SK-N-SH (cell line): ENCODE results near the gene UPF2. TPM values are rescaled to one million over a fixed set of nuclear protein-coding genes. Genes with fewer than 3 reads are reported as not detected.

Source experiments
- CTCF ChIA-PET: fragments of 300-600, 350-600 bp; formaldehyde crosslinking; extraction: SDS; loops from one replicate; lab custom pipeline; 2021; lab: Yijun Ruan, JAX
- POLR2A ChIA-PET: fragments of 350-600 bp; sonication (Branson Sonifier 250); formaldehyde crosslinking; extraction: SDS; loops from one replicate; lab custom pipeline; 2020; ENCODE audit warnings: antibody characterized with exemption, inconsistent platforms; lab: Yijun Ruan, JAX
- DNase-seq: peaks from one replicate; pipeline ENCODE4 v3.0.0; 2012
- H2AFZ ChIP-seq: fragments of 200-600 bp; sonication (generic); 2 replicates; pipeline ENCODE4 v1.8.1; 2016; ENCODE audit warnings: antibody characterized with exemption, mild to moderate bottlenecking, low read depth
- H3F3A ChIP-seq: fragments of 200-600 bp; sonication (generic); replicated peaks from 2 replicates; pipeline ENCODE3; 2016; ENCODE audit warnings: antibody characterized with exemption, mild to moderate bottlenecking; ENCODE audit not compliant: insufficient read depth
- H3K27ac ChIP-seq, 2 experiments: fragments of 200-500 bp in 1 of 2; fragments of 200-600 bp in 1 of 2; sonication (Bioruptor generic) in 1 of 2; sonication (generic), shearing (Covaris generic) in 1 of 2; 2 replicates each; pipeline versions ENCODE4 v1.5.1 to v1.6.1; 2014 to 2016; ENCODE audit warnings: low read depth in 2 of 2, inconsistent platforms in 1 of 2, low read length in 1 of 2, mild to moderate bottlenecking in 1 of 2, mixed read lengths in 1 of 2
- H3K27me3 ChIP-seq: fragments of 200-600 bp; sonication (generic), shearing (Covaris generic); 2 replicates; pipeline ENCODE4 v1.6.1; 2016; ENCODE audit warnings: mixed run types; ENCODE audit not compliant: insufficient read depth
- H3K36me3 ChIP-seq, 2 experiments: fragments of 200-500 bp in 1 of 2; fragments of 200-600 bp in 1 of 2; sonication (Bioruptor generic) in 1 of 2; sonication (generic) in 1 of 2; replicated peaks in 1 of 2; 2 replicates each; pipeline versions ENCODE3 to v1.5.1; 2014 to 2016; ENCODE audit warnings: low read length in 1 of 2, mild to moderate bottlenecking in 1 of 2; ENCODE audit not compliant: insufficient read depth in 2 of 2, control insufficient read depth in 1 of 2
- H3K4me1 ChIP-seq, 2 experiments: fragments of 200-500 bp in 1 of 2; fragments of 200-600 bp in 1 of 2; sonication (Bioruptor generic) in 1 of 2; sonication (generic), shearing (Covaris generic) in 1 of 2; 2 replicates each; pipeline versions ENCODE4 v1.5.1 to v1.6.1; 2014 to 2016; ENCODE audit warnings: low read depth in 1 of 2, low read length in 1 of 2, mixed run types in 1 of 2; ENCODE audit not compliant: insufficient read depth in 2 of 2, control insufficient read depth in 1 of 2
- H3K4me2 ChIP-seq: fragments of 200-600 bp; sonication (generic), shearing (Covaris generic); 2 replicates; pipeline ENCODE4 v1.6.1; 2017; ENCODE audit warnings: mixed run types
- H3K4me3 ChIP-seq, 2 experiments: fragments of 200-500 bp in 1 of 2; fragments of 200-600 bp in 1 of 2; sonication (Bioruptor generic) in 1 of 2; sonication (generic), shearing (Covaris generic) in 1 of 2; 2 replicates each; pipeline versions ENCODE4 v1.5.1 to v1.8.1; 2014 to 2016; ENCODE audit warnings: low read depth in 2 of 2, inconsistent platforms in 1 of 2, low read length in 1 of 2, mild to moderate bottlenecking in 1 of 2, mixed read lengths in 1 of 2, moderate library complexity in 1 of 2
- H3K79me2 ChIP-seq: fragments of 200-600 bp; sonication (generic); 2 replicates; pipeline ENCODE4 v1.8.1; 2017; ENCODE audit warnings: mild to moderate bottlenecking; ENCODE audit not compliant: insufficient read depth
- H3K9ac ChIP-seq: fragments of 200-600 bp; sonication (generic); 2 replicates; pipeline ENCODE4 v1.6.1; 2017; ENCODE audit warnings: mixed run types
- H3K9me2 ChIP-seq: fragments of 200-600 bp; sonication (generic); 2 replicates; pipeline ENCODE4 v1.6.1; 2017; ENCODE audit warnings: mixed run types
- H3K9me3 ChIP-seq: fragments of 200-600 bp; sonication (generic); 2 replicates; pipeline ENCODE4 v1.6.1; 2017; ENCODE audit warnings: mixed run types, mild to moderate bottlenecking, moderate library complexity
- H4K20me1 ChIP-seq: fragments of 200-600 bp; sonication (generic); 2 replicates; pipeline ENCODE4 v1.6.1; 2017; ENCODE audit warnings: mild to moderate bottlenecking, mixed run types; ENCODE audit not compliant: insufficient read depth
- CHD2 ChIP-seq: fragments of 150-350 bp; IDR thresholded peaks from 2 replicates; pipeline ENCODE4 v1.6.1; 2018; ENCODE audit warnings: low read length; ENCODE audit not compliant: partially characterized antibody
- ELF1 ChIP-seq: IDR thresholded peaks from 2 replicates; pipeline ENCODE4 v1.4.0; 2012
- EP300 ChIP-seq, 2 experiments: IDR thresholded peaks; 2 replicates each; pipeline versions ENCODE4 v1.4.0 to v1.6.1; 2012; ENCODE audit warnings: borderline replicate concordance in 1 of 2, low read depth in 1 of 2, low read length in 1 of 2
- GABPA ChIP-seq: IDR thresholded peaks from 2 replicates; pipeline ENCODE4 v1.4.0; 2012; ENCODE audit warnings: low read depth, mild to moderate bottlenecking
- JUND ChIP-seq: IDR thresholded peaks from 2 replicates; pipeline ENCODE4 v1.4.0; 2012
- MXI1 ChIP-seq: IDR thresholded peaks from 2 replicates; pipeline ENCODE4 v1.6.1; 2012; ENCODE audit warnings: mild to moderate bottlenecking, low read depth, low read length, improper control_type of control experiment
- NRF1 ChIP-seq: IDR thresholded peaks from 2 replicates; pipeline ENCODE4 v1.6.1; 2012; ENCODE audit warnings: low read depth, mild to moderate bottlenecking, low read length
- RCOR1 ChIP-seq: fragments of 150-350 bp; IDR thresholded peaks from 2 replicates; pipeline ENCODE4 v1.6.1; 2017; ENCODE audit warnings: antibody characterized with exemption, low read length
- RFX5 ChIP-seq: IDR thresholded peaks from 2 replicates; pipeline ENCODE4 v1.6.1; 2012; ENCODE audit warnings: mild to moderate bottlenecking, improper control_type of control experiment, low read length
- RXRA ChIP-seq: IDR thresholded peaks from 2 replicates; pipeline ENCODE4 v1.4.0; 2012; ENCODE audit warnings: low read depth, mild to moderate bottlenecking, borderline replicate concordance
- WGBS: methylation state at CpG from one replicate; pipeline ENCODE4 v1.1.6; 2017; ENCODE audit warnings: low lambda C conversion rate; 5-methylcytosine and 5-hydroxymethylcytosine counted together
- polyA plus RNA-seq, 3 experiments: library from polyadenylated mRNA; depleted of rRNA; stranded (reverse); fragments of >200 nt; gene quantifications; 2 replicates each; pipeline ENCODE4 v1.2.3, GENCODE V29; 2012
- TF ChIP-seq, protein P1 (sequence below): IDR thresholded peaks from 2 replicates; pipeline ENCODE4 v1.4.0; 2012; ENCODE audit warnings: low read depth
- TF ChIP-seq, protein P2 (sequence below): IDR thresholded peaks from 2 replicates; pipeline ENCODE4 v1.4.0; 2012; ENCODE audit warnings: low read depth, borderline replicate concordance
- TF ChIP-seq, protein P3 (sequence below): fragments of 150-350 bp; IDR thresholded peaks from 2 replicates; pipeline ENCODE4 v1.6.1; 2017; ENCODE audit warnings: antibody characterized with exemption, low read length, low read depth, borderline replicate concordance
- TF ChIP-seq, protein P4 (sequence below): IDR thresholded peaks from 2 replicates; pipeline ENCODE4 v1.6.1; 2012; ENCODE audit warnings: mild to moderate bottlenecking, low read depth, low read length, moderate library complexity
- TF ChIP-seq, protein P5 (sequence below): IDR thresholded peaks from 2 replicates; pipeline ENCODE4 v1.4.0; 2012; ENCODE audit warnings: low read depth, borderline replicate concordance
- TF ChIP-seq, protein P6 (sequence below): fragments of 150-350 bp; IDR thresholded peaks from 2 replicates; pipeline ENCODE4 v1.6.1; 2016; ENCODE audit warnings: mild to moderate bottlenecking, low read depth, low read length

UPF2 gene, protein sequence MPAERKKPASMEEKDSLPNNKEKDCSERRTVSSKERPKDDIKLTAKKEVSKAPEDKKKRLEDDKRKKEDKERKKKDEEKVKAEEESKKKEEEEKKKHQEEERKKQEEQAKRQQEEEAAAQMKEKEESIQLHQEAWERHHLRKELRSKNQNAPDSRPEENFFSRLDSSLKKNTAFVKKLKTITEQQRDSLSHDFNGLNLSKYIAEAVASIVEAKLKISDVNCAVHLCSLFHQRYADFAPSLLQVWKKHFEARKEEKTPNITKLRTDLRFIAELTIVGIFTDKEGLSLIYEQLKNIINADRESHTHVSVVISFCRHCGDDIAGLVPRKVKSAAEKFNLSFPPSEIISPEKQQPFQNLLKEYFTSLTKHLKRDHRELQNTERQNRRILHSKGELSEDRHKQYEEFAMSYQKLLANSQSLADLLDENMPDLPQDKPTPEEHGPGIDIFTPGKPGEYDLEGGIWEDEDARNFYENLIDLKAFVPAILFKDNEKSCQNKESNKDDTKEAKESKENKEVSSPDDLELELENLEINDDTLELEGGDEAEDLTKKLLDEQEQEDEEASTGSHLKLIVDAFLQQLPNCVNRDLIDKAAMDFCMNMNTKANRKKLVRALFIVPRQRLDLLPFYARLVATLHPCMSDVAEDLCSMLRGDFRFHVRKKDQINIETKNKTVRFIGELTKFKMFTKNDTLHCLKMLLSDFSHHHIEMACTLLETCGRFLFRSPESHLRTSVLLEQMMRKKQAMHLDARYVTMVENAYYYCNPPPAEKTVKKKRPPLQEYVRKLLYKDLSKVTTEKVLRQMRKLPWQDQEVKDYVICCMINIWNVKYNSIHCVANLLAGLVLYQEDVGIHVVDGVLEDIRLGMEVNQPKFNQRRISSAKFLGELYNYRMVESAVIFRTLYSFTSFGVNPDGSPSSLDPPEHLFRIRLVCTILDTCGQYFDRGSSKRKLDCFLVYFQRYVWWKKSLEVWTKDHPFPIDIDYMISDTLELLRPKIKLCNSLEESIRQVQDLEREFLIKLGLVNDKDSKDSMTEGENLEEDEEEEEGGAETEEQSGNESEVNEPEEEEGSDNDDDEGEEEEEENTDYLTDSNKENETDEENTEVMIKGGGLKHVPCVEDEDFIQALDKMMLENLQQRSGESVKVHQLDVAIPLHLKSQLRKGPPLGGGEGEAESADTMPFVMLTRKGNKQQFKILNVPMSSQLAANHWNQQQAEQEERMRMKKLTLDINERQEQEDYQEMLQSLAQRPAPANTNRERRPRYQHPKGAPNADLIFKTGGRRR
- polyA plus RNA-seq (2012; rRNA removed): 4.7 and 6.4 TPM in 2 replicates
- 7.1 and 8.3 TPM in 2 replicates for polyA plus RNA-seq (2012; cell fraction: cytosol; rRNA removed)
- 4.2 and 9.2 TPM in 2 replicates for polyA plus RNA-seq (2012; cell fraction: nucleus; rRNA removed)

DNA sequence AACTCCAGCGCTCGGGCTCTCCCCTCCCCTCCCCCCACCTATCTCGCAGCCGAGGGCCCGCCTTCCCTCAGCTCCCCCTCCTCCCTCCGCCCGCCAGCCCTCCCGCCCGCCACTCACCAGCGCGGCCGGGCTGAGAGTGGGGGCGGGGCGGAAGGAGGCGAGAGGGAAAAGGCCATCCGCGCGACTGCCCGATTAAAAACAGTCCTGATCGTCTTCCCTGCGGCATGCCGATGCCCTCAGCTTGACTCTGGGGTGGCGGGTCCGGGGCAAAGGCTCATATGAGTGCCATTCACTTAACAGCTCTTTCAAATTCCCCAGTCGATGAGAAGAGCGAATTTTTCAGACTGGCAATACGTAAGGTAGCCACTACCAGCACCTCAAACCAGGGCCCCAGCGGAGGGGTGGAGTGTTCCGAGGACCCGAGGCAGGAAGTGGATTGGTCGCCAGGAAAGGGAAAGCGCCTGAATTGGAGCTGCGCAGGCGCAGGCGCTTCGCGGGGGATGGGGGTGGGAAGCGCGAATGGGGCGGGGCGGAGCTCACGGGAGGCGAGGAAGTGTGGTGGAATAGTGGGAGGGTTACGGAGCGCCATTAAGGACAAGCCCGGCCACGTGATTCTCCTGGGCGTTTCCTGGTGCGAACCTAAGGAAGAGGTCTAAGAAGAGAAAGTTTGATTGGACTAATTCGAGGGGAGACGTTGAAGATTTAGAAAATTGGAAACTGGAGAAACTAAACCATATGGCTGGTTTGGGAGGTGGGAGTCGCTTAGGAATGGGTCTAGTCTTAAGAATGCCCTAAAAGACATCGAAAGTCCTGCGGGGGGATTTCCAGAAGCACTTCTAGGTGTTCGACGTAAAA is at the start of gene UPF2:
Gene UPF2 (minus strand): TSS at position 13 of the 855 bp plus-strand sequence. CDS start 7,386 bp downstream, outside the sequence.
- peak within 1 kb of the TSS; percentile 100 for H3K9ac ChIP-seq
- H3K4me3 ChIP-seq: peak within 1 kb of the TSS; percentile 89 to 95
- H3K27ac ChIP-seq: peak within 1 kb of the TSS; percentile 98 to 99
- DNase-seq: peak; percentile 98
- peaks cover 46% of the 10 kb centered on the region for H3K79me2 ChIP-seq
- H3K9me3 ChIP-seq: no peaks in the 10 kb centered on the region
- WGBS: 7% methylated on average over 41 of the region's 56 CpGs
- H3K36me3 ChIP-seq: peaks cover 0 to 2% of the 10 kb centered on the region in 2 experiments
- peak within 1 kb of the TSS; percentile 99 for H2AFZ ChIP-seq
- no peaks in the 10 kb centered on the region for H3F3A ChIP-seq
- ChIA-PET POLR2A (interaction anchor here (1.3 to 1.6 kb wide), 2 partner anchors 14 to 26 kb away, joined by 3 to 13 read pairs; partner anchors contain the start of gene DHTKD1), CTCF (interaction anchor here (0.8 kb wide), 1 partner anchor 56 kb away, joined by 3 read pairs; no protein-coding TSS in a partner anchor)
- H3K4me2 ChIP-seq: peak within 1 kb of the TSS; percentile 87
- H3K9me2 ChIP-seq: no peaks in the 10 kb centered on the region
- H3K27me3 ChIP-seq: no peaks in the 10 kb centered on the region
- peaks cover 5% of the 10 kb centered on the region; the same call in 1 of the 2 replicates for H4K20me1 ChIP-seq
- peaks cover 10 to 11% of the 10 kb centered on the region in 2 experiments; a peak in 3 of 4 replicates for H3K4me1 ChIP-seq
- TF ChIP-seq NRF1: peak; percentile 94
- TF ChIP-seq MXI1: peak; percentile 84
- TF ChIP-seq, protein P1, sequence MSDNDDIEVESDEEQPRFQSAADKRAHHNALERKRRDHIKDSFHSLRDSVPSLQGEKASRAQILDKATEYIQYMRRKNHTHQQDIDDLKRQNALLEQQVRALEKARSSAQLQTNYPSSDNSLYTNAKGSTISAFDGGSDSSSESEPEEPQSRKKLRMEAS: peak; percentile 98
- no peak; the same call in 1 of the 2 replicates for TF ChIP-seq RCOR1
- TF ChIP-seq EP300 (IDR thresholded peaks at IDR 0.05; ENCODE audit: borderline replicate concordance in 1 of 2, low read depth in 1 of 2, low read length in 1 of 2): peak in 1 of 2 experiments; percentile 7; a peak in 2 of 4 replicates
- TF ChIP-seq ELF1: peak; percentile 88
- no peak for TF ChIP-seq RXRA
- TF ChIP-seq, protein P2, sequence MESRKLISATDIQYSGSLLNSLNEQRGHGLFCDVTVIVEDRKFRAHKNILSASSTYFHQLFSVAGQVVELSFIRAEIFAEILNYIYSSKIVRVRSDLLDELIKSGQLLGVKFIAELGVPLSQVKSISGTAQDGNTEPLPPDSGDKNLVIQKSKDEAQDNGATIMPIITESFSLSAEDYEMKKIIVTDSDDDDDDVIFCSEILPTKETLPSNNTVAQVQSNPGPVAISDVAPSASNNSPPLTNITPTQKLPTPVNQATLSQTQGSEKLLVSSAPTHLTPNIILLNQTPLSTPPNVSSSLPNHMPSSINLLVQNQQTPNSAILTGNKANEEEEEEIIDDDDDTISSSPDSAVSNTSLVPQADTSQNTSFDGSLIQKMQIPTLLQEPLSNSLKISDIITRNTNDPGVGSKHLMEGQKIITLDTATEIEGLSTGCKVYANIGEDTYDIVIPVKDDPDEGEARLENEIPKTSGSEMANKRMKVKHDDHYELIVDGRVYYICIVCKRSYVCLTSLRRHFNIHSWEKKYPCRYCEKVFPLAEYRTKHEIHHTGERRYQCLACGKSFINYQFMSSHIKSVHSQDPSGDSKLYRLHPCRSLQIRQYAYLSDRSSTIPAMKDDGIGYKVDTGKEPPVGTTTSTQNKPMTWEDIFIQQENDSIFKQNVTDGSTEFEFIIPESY: peak; percentile 56; the same call in 1 of the 2 replicates
- no peak for TF ChIP-seq JUND
- peak; percentile 59 for TF ChIP-seq GABPA
- TF ChIP-seq, protein P3, sequence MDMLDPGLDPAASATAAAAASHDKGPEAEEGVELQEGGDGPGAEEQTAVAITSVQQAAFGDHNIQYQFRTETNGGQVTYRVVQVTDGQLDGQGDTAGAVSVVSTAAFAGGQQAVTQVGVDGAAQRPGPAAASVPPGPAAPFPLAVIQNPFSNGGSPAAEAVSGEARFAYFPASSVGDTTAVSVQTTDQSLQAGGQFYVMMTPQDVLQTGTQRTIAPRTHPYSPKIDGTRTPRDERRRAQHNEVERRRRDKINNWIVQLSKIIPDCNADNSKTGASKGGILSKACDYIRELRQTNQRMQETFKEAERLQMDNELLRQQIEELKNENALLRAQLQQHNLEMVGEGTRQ: peak; percentile 76
- peak; percentile 87 for TF ChIP-seq CHD2
- TF ChIP-seq, protein P4, sequence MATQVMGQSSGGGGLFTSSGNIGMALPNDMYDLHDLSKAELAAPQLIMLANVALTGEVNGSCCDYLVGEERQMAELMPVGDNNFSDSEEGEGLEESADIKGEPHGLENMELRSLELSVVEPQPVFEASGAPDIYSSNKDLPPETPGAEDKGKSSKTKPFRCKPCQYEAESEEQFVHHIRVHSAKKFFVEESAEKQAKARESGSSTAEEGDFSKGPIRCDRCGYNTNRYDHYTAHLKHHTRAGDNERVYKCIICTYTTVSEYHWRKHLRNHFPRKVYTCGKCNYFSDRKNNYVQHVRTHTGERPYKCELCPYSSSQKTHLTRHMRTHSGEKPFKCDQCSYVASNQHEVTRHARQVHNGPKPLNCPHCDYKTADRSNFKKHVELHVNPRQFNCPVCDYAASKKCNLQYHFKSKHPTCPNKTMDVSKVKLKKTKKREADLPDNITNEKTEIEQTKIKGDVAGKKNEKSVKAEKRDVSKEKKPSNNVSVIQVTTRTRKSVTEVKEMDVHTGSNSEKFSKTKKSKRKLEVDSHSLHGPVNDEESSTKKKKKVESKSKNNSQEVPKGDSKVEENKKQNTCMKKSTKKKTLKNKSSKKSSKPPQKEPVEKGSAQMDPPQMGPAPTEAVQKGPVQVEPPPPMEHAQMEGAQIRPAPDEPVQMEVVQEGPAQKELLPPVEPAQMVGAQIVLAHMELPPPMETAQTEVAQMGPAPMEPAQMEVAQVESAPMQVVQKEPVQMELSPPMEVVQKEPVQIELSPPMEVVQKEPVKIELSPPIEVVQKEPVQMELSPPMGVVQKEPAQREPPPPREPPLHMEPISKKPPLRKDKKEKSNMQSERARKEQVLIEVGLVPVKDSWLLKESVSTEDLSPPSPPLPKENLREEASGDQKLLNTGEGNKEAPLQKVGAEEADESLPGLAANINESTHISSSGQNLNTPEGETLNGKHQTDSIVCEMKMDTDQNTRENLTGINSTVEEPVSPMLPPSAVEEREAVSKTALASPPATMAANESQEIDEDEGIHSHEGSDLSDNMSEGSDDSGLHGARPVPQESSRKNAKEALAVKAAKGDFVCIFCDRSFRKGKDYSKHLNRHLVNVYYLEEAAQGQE: 0 out of 2 replicates have a peak, but pooled peaks have one; percentile 49
- TF ChIP-seq, protein P5, sequence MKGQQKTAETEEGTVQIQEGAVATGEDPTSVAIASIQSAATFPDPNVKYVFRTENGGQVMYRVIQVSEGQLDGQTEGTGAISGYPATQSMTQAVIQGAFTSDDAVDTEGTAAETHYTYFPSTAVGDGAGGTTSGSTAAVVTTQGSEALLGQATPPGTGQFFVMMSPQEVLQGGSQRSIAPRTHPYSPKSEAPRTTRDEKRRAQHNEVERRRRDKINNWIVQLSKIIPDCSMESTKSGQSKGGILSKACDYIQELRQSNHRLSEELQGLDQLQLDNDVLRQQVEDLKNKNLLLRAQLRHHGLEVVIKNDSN: peak; percentile 95
- TF ChIP-seq, protein P6, sequence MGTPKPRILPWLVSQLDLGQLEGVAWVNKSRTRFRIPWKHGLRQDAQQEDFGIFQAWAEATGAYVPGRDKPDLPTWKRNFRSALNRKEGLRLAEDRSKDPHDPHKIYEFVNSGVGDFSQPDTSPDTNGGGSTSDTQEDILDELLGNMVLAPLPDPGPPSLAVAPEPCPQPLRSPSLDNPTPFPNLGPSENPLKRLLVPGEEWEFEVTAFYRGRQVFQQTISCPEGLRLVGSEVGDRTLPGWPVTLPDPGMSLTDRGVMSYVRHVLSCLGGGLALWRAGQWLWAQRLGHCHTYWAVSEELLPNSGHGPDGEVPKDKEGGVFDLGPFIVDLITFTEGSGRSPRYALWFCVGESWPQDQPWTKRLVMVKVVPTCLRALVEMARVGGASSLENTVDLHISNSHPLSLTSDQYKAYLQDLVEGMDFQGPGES: no peak
- TF ChIP-seq RFX5: no peak
